HG03039 (cell line): Measurements from ENCODE around the gene FFAR1.
A peak's percentile ranks its signal among the peaks of the same experiment; 100 is the strongest.
"Not testable (repeated sequence)": the region's sequence is repeated elsewhere in the genome, so short reads cannot be mapped to it uniquely, and the experiment has no call there.

Experiments
- ATAC-seq: cut with Tn5 transposase; IDR thresholded peaks from one replicate; pipeline ENCODE4 v1.9.1; 2021; ENCODE audit warnings: mild to moderate bottlenecking, moderate library complexity; ENCODE audit not compliant: unreplicated experiment

The FFAR1 gene

DNA sequence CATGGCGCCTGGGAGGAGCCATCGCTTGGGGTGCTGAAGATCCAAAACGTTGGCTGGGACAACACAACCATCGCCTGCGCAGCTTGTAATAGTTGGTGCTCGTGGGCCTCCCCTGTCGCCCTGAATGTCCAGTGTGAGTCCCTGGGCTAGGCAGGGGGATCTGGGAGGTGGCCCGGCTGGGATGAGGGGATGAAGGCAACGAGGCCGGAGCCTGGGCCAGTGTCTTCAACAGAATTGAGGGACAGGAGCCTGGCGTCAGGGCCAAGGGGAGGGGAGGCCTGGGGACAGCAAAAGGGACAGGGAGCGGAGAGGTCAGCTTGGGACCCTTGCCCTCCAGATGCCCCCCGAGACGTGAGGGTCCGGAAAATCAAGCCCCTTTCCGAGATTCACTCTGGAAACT lies 6.7 kb upstream of the FFAR1 start:
- no peak for ATAC-seq

DNA sequence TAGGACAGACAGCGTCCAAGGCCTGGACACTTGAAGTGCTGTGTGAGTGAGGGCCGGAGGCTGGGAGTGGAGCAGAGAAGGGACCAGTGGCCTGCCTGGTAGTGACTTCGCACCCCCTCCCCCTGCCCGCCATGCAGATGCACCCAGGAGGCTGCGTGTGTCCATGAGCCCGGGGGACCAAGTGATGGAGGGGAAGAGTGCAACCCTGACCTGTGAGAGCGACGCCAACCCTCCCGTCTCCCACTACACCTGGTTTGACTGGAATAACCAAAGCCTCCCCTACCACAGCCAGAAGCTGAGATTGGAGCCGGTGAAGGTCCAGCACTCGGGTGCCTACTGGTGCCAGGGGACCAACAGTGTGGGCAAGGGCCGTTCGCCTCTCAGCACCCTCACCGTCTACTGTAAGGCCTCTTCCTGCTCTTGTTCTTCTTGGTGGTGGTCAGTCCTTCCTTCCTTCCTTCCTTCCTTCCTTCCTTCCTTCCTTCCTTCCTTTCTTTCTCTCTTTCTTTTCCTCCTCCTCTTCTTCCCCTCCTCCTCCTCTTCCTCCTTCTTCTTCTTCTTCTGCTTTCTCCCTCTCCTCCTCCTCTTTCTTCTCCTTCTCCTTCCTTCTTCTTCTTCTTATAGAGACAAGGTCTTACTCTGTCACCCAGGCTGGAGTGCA lies 6.0 kb upstream of the FFAR1 start:
- ATAC-seq = no peak

DNA sequence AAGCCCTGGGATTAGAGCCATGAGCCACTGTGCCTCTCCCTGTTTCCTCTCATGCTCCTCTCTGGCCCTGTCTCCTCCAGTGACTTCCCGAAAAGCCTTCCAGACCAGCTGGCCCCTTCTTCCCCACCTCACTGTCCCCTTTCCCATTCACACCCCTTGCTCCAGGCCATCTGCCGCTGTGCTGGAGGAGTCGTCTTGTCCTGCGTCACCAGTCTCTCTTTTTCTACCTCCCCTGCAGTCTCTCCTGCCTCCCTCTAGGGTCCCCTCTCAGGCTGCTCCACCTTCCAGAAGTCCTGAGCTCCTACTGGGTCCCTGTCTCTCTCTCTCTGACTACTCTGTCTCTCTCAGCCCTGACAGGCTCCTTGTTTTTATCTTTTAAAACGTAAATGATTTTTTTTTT lies 5.3 kb upstream of the FFAR1 start:
- no peak for ATAC-seq

DNA sequence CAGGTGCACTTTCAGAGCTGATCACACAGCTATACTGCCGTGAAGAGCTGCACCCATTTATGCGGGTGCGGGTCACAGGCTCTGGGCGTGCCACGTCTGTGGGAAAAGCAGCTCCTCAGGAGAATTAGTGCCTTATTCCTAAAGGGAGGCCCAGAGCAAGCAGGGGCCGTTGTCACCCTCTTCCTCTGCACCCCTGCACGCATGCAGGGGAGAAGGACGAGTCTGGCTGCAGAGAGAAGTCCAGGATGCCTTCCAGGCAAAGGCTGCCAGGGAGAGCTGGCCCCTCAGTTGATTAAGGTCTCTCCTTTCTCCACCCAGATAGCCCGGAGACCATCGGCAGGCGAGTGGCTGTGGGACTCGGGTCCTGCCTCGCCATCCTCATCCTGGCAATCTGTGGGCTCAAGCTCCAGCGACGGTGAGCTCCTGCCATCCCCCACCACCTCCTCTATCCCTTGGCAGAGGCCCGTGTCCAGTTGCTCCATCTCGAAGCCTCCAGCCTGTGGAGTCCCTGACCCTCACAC lies 3.1 kb upstream of the FFAR1 start:
- no peak for ATAC-seq

DNA sequence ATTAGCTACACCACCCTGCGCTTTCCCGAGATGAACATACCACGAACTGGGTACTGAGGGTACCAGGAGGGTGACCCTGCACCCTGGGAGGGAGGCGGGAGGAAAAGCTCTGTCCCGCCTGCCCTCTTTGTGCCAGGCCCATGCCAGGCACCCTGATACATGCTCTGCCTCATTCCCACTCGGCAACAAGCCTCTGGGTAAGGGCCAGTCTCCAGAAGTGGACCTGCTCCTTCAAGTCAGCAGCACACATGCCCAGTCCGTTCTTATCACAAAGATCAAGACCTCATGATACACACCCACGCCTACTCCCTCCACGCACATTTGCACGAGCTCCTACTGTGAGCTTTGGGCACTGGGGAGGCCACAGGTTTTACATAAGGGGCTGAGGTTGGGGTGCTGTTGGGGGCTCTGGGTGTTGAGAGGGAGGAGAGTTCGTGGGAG lies 2.0 kb upstream of the FFAR1 start:
- ATAC-seq = no peak

DNA sequence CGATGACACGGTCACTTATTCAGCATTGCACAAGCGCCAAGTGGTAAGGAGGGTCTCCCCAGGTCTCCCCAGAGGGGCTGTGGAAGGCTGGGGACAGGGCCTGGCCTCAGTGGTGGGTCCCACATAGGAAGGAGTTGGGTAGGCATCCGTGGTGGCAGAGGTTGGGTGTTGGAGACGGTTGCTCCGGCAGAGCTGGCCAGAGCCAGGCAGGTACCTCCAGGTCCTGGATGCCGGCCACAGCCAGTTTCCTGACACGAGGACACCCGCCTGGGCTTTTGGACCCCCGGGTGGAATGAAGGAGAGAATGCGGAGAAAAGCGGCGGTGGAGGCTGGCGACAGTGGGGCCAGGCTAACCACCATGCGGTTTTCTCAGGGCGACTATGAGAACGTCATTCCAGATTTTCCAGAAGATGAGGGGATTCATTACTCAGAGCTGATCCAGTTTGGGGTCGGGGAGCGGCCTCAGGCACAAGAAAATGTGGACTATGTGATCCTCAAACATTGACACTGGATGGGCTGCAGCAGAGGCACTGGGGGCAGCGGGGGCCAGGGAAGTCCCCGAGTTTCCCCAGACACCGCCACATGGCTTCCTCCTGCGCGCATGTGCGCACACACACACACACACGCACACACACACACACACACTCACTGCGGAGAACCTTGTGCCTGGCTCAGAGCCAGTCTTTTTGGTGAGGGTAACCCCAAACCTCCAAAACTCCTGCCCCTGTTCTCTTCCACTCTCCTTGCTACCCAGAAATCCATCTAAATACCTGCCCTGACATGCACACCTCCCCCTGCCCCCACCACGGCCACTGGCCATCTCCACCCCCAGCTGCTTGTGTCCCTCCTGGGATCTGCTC lies 1.3 kb upstream of the FFAR1 start:
- peak; percentile 42 for ATAC-seq

DNA sequence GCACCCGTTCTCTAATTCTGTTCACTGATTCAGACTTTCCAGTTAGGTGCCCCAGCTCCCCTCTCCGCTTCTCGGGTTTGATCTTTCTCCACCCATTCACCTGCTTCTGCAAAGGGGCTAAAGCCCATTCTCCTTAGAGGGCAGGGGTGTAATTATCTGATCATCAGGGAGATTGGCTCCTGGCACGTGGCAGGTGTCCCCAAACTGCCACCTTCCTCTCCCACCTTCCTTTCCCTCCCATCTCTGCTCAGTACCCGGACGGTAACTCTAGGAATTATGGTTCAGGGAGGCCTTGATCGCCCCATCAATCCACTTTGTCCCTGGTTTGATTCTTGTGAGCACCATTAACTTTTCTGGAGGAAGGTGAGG lies 212 bp downstream of the FFAR1 start:
- ATAC-seq = no peak

DNA sequence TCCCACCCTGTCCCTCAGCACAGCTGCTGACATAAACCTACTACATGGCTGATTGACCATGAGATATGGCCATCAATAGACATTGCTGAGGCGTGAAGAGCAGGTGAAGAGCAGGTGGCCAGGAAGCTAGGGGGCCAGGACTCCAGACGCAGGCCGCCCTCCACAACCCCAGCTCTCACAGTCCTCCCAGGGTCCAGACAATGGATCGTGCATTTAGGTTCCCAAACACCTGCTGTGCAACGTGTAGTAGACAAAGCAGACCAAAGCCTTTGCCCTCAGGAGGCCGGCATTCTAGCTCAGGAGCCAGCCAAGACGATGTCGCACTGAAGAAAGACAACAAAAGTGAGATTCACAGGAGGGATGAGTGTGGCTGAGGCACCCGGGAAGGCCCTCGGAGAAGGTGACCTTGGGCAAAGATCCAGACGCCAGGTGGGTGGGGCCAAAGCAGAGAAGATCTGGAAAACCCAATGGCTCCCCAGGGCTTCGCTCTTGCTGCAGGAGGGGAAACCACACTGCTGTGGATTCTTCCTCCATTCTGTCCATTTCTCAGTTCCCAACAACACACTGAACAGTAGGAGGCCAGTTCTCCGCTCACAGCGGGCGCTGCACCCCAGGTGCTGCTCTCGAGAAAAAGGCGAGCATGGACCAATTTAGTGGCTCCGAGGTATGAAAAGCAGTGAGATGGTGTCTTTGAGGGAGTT lies 1.4 kb downstream of the FFAR1 start:
- ATAC-seq = no peak

DNA sequence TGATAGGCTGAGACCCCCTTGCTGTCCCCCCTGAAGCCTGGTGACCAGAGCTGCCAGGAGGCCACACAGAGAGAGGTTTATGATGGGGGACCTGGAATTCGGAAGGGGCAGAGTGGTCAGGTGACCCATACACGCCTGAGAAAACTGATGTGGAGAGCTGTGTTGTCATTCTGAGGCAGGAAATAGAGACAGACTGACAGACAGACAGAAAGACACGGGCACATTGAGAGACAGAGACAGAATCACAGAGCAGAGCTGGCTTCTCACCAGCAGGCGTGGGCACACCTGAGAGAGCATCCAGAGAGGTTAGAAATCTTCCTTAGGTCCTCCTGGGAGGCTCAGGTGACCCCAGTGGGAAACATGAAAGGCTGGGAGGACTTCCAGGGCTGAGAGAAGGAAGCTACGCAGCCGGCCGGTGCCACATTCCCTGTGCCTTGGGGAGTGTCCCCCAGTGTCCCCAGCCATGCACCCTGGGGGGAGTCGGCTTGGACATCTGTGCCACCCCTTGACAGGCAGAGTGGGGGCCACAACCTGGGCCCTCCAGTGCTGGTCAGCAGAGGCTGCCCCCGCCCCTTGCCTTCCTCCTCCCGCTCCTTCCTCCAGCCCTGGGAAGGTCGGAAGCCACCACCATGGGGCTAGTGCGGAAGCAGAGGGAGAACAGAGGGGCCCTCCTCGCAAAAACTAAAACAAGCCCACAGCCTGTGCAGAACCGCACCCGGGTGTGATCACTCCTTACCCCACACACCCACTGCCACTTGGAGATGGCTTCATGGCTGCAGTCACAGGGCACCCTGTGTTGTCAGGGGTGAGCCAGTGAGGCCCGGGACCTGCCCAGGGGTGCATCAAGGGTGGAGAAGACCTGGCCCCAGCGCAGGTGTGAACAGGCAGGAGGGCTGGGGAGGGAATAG lies 2.2 kb downstream of the FFAR1 start:
- ATAC-seq = no peak

DNA sequence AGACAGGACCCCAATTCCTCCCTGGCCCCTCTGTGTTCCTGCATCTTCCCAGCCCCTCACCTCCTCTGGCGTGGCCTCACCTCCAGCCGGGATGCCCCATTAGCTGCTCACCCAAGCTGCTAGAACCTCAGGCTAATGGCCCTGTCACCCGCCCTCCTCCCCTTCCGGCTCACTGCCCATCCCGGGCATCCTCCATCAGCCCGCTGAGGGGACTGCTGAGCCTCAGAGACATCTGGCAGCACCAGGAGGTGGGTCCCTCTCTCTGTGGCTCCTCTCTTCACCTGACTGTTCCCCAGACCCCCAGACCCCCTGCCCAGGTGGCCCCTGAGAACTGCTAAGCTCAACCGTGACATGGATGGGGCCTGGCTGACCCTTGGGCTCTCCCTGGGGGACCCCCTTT lies 2.9 kb downstream of the FFAR1 start:
- no peak for ATAC-seq

DNA sequence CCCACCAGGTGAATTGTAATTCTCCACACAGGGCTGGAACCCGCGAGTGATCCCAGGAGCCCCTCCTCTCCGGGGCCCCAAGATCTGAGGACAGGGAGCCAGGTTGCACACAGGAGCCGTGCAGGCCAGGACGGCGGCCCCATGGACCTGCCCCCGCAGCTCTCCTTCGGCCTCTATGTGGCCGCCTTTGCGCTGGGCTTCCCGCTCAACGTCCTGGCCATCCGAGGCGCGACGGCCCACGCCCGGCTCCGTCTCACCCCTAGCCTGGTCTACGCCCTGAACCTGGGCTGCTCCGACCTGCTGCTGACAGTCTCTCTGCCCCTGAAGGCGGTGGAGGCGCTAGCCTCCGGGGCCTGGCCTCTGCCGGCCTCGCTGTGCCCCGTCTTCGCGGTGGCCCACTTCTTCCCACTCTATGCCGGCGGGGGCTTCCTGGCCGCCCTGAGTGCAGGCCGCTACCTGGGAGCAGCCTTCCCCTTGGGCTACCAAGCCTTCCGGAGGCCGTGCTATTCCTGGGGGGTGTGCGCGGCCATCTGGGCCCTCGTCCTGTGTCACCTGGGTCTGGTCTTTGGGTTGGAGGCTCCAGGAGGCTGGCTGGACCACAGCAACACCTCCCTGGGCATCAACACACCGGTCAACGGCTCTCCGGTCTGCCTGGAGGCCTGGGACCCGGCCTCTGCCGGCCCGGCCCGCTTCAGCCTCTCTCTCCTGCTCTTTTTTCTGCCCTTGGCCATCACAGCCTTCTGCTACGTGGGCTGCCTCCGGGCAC lies 3.9 kb downstream of the FFAR1 start:
- no peak for ATAC-seq

DNA sequence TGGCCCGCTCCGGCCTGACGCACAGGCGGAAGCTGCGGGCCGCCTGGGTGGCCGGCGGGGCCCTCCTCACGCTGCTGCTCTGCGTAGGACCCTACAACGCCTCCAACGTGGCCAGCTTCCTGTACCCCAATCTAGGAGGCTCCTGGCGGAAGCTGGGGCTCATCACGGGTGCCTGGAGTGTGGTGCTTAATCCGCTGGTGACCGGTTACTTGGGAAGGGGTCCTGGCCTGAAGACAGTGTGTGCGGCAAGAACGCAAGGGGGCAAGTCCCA lies 4.4 kb downstream of the FFAR1 start:
- no peak for ATAC-seq

DNA sequence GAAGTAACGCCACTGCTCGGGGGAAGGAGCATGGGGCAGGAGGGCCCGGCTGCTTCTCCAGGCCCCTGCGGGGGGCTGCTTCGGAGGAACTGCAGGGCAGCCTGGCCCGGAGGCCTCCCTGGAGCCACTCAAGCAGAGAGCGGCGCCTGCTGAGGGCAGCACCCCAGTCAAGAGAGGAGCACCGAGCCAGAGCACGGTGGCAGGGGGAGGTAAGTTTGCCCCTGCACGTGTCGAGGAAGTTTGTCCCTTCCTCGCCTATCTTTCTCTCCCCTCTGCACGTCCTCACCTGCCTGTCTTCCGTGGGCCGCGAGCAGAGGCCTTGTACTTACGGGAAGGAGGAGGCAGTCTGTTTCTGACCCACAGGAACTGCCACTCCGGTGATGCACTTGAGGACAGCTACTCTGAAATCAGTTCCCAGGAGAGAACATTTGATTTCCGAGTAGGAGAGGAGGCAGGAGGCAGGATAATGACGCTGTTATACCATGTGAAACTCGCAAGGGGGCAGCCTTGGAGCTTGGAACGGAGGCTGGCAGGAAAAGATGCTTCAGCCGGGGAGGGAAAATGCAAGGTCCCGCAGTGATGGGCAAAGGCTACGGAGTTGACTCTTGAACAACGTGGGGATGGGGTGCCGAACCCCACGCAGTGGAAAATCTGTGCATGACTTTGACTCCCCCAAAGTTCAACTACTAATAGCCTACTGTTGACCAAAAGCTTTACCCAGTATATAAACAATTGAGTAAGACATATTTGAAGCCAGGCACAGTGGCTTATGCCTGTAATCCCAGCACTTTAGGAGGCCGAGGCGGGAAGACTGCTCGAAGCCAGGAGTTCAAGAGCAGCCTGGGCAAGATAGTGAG lies 5.0 kb downstream of the FFAR1 start:
- no peak for ATAC-seq

DNA sequence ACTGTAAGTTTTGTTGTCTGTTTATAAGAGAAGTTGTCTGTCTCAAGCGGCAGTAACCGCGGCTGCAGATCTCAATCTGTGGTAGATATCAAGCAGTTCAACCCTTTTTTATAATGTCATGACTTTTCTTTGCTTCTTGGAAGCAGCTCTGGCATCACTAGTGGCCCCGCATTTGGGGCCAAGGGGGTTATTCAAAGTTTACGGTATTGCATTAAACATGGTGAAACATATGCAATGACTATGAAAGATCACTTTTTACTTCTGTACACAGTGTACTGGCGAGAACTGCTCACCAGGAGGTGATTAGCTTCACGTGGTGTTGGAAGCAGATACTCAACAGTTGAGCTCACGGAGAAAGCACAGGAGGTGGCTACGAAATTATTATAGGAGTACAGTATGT lies 5.9 kb downstream of the FFAR1 start:
- ATAC-seq = no peak

DNA sequence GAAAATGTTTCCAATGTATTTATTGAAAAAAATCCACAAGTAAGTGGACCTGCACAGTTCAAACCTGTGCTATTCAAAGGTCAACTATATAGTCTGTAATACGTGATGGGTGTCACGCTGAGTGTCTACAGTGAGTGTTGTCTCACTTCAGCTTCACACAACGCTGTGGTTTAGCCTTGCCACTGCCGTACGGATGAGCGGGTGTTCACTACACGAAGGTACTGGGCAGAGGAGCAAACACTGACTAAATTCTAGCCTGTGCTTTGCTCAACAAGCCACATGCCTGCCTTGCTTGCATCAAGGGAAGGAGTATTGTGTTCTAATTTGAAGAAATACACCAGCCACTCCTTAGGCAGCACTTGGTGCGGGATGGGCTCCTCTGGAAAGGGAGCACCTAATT lies 7.2 kb downstream of the FFAR1 start:
- ATAC-seq = no peak

DNA sequence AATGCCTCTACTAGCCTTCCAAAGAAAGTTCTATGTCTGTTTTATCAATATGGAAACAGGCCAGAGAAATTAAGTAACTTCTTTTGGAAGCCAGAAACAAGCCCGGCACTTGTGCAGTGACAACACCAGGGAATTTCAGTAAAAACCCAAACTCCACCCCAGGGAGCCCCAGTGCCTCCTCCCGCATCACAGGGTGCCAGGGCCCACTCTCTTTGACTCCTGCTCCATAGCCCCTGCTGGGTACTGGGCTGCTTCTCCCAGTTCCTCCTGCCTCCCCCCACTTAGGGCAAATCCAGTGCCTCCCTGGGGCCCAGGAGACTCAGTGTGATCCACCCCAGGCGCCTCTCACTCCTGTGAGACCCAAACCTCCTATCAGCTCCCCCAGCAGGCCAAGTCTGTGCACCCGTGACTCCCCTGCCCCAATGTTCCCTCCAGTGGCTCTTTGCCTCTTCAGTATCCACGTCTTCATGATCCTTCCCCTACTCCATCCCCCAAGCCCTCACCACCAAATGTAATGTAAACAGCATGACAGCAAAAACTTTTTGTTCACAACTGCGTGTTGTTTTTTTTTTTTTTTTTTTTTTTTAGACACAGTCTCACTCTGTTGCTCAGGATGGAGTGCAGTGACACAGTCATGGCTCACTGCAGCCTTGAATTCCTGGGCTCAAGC lies 8.2 kb downstream of the FFAR1 start:
- ATAC-seq = no peak

DNA sequence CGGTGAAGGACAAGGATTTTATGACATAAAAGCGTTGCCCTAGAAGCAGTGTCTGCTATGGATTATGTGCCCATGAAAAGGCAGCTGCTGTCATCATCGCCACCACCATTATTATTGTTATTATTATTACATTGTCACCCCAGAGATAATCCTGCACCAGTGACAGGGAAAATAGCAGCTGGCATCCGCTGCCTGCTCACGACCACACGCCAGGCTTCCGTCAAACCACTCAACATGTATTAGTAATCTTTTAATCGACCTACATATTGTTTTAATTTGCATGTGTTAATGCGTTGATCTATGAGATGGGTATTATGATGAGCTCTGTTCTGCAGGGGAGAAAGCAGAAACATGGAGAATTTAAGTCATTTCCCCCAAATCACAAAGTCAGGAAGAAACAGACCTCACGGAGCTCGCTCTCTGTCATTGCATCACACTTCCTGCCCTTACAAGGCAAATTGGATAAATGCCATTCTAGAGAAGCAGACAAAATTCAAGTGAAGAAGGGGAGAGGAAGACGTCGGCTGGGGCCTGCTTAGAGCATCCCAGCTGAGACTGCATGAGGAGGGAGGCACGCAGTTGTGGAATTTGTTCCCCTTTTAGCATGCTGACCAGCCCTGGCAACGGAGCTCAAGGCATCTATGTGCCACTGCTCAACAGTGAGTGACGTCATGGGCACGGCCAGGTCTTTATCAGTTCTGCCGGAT lies 10.3 kb downstream of the FFAR1 start, which contains the start of gene FFAR3:
Gene FFAR3 (plus strand): TSS at position 594 of the 707 bp plus-strand sequence. CDS start 431 bp downstream, outside the sequence.
- no peak for ATAC-seq

DNA sequence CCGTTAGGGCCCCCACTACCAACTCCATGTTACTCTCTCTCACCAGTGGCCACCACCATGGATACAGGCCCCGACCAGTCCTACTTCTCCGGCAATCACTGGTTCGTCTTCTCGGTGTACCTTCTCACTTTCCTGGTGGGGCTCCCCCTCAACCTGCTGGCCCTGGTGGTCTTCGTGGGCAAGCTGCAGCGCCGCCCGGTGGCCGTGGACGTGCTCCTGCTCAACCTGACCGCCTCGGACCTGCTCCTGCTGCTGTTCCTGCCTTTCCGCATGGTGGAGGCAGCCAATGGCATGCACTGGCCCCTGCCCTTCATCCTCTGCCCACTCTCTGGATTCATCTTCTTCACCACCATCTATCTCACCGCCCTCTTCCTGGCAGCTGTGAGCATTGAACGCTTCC lies 11.1 kb downstream of the FFAR1 start:
- ATAC-seq = not testable (repeated sequence)
